H9 (cell line): ENCODE data around the gene OR2AE1. TPM values are rescaled to one million over a fixed set of nuclear protein-coding genes. Genes with fewer than 3 reads are reported as not detected.
"Not testable (repeated sequence)": the region's sequence is repeated elsewhere in the genome, so short reads cannot be mapped to it uniquely, and the experiment has no call there.

Source experiments
- DNase-seq: peaks from one replicate; pipeline ENCODE4 v3.0.0-alpha.2; 2017
- H2AFZ ChIP-seq: one replicate; pipeline ENCODE4 v1.6.1; 2013; ENCODE audit warnings: mild to moderate bottlenecking, low read length, control low read depth, moderate library complexity
- H2AK5ac ChIP-seq: 2 replicates; pipeline ENCODE4 v1.6.1; 2013; ENCODE audit warnings: low read length, control low read depth, mixed read lengths; ENCODE audit not compliant: insufficient read length
- H2BK120ac ChIP-seq: one replicate; pipeline ENCODE4 v1.6.1; 2013; ENCODE audit warnings: low read depth, mild to moderate bottlenecking, low read length, control low read depth, inconsistent platforms; ENCODE audit not compliant: poor library complexity, severe bottlenecking
- H2BK12ac ChIP-seq: 2 replicates; pipeline ENCODE4 v1.6.1; 2013; ENCODE audit warnings: low read length, control low read depth, mixed read lengths, low read depth; ENCODE audit not compliant: insufficient read length
- H2BK15ac ChIP-seq: 2 replicates; pipeline ENCODE4 v1.6.1; 2013; ENCODE audit warnings: low read depth, low read length, control low read depth
- H2BK20ac ChIP-seq: one replicate; pipeline ENCODE4 v1.6.1; 2013; ENCODE audit warnings: low read depth, mild to moderate bottlenecking, low read length, control low read depth, inconsistent platforms; ENCODE audit not compliant: poor library complexity, severe bottlenecking
- H2BK5ac ChIP-seq: 2 replicates; pipeline ENCODE4 v1.6.1; 2013; ENCODE audit warnings: low read length, control low read depth, mixed read lengths; ENCODE audit not compliant: insufficient read length
- H3K14ac ChIP-seq: 2 replicates; pipeline ENCODE4 v1.6.1; 2013; ENCODE audit warnings: low read length, control low read depth; ENCODE audit not compliant: insufficient read depth
- H3K18ac ChIP-seq: 2 replicates; pipeline ENCODE4 v1.6.1; 2013; ENCODE audit warnings: low read depth, mild to moderate bottlenecking, mixed read lengths, low read length, control low read depth; ENCODE audit not compliant: insufficient read length
- H3K23ac ChIP-seq: 2 replicates; pipeline ENCODE4 v1.6.1; 2013; ENCODE audit warnings: low read length, control low read depth, mixed read lengths, low read depth; ENCODE audit not compliant: insufficient read length
- H3K23me2 ChIP-seq: 2 replicates; pipeline ENCODE4 v1.6.1; 2013; ENCODE audit warnings: low read depth, mild to moderate bottlenecking, mixed read lengths, low read length, control low read depth; ENCODE audit not compliant: insufficient read length, poor library complexity, severe bottlenecking
- H3K27ac ChIP-seq: 2 replicates; pipeline ENCODE4 v1.5.1; 2013; ENCODE audit warnings: low read length, control low read depth, mixed read lengths, low read depth; ENCODE audit not compliant: insufficient read length
- H3K27me3 ChIP-seq: 2 replicates; pipeline ENCODE4 v1.6.1; 2013; ENCODE audit warnings: low read length, control low read depth, inconsistent platforms; ENCODE audit not compliant: insufficient read depth
- H3K4ac ChIP-seq: 2 replicates; pipeline ENCODE4 v1.6.1; 2013; ENCODE audit warnings: low read depth, mild to moderate bottlenecking, control low read depth, inconsistent platforms, low read length, moderate library complexity
- H3K4me1 ChIP-seq: 2 replicates; pipeline ENCODE4 v1.6.1; 2013; ENCODE audit warnings: low read length, control low read depth, inconsistent platforms; ENCODE audit not compliant: insufficient read depth
- H3K4me2 ChIP-seq: 2 replicates; pipeline ENCODE4 v1.6.1; 2013; ENCODE audit warnings: low read length, control low read depth, mixed read lengths; ENCODE audit not compliant: insufficient read length, insufficient read depth
- H3K56ac ChIP-seq: 2 replicates; pipeline ENCODE4 v1.6.1; 2013; ENCODE audit warnings: low read depth, mild to moderate bottlenecking, mixed read lengths, low read length, control low read depth; ENCODE audit not compliant: insufficient read length
- H3K79me1 ChIP-seq: 2 replicates; pipeline ENCODE4 v1.6.1; 2013; ENCODE audit warnings: low read depth, mild to moderate bottlenecking, moderate library complexity, low read length, control low read depth, inconsistent platforms; ENCODE audit not compliant: insufficient read depth, poor library complexity, severe bottlenecking
- H3K79me2 ChIP-seq: 2 replicates; pipeline ENCODE4 v1.6.1; 2013; ENCODE audit warnings: low read length, control low read depth, inconsistent platforms; ENCODE audit not compliant: insufficient read depth
- H3K9ac ChIP-seq: 2 replicates; pipeline ENCODE4 v1.6.1; 2013; ENCODE audit warnings: low read length, control low read depth, mixed read lengths; ENCODE audit not compliant: insufficient read length; ENCODE audit errors: extremely low read depth
- H3K9me3 ChIP-seq: one replicate; pipeline ENCODE4 v1.6.1; 2013; ENCODE audit warnings: low read depth, low read length, inconsistent platforms; ENCODE audit not compliant: control insufficient read depth
- H3T11ph ChIP-seq: one replicate; pipeline ENCODE4 v1.6.1; 2013; ENCODE audit warnings: mild to moderate bottlenecking, low read length, control low read depth, inconsistent platforms
- H4K20me1 ChIP-seq: one replicate; pipeline ENCODE4 v1.6.1; 2013; ENCODE audit not compliant: control insufficient read depth, insufficient read length, insufficient read depth
- H4K5ac ChIP-seq: 2 replicates; pipeline ENCODE4 v1.6.1; 2013; ENCODE audit warnings: low read depth, mild to moderate bottlenecking, mixed read lengths, low read length, control low read depth; ENCODE audit not compliant: insufficient read length
- H4K8ac ChIP-seq: replicated peaks from 2 replicates; pipeline ENCODE4 v1.6.1; 2013; ENCODE audit warnings: low read length, control low read depth, mixed read lengths, low read depth; ENCODE audit not compliant: insufficient read length
- H4K91ac ChIP-seq: 2 replicates; pipeline ENCODE4 v1.6.1; 2013; ENCODE audit warnings: low read depth, mild to moderate bottlenecking, moderate library complexity, mixed read lengths, low read length, control low read depth; ENCODE audit not compliant: insufficient read length
- H3K27ac Mint-ChIP-seq, 3 experiments: 2 replicates in 2 of 3; 3 replicates in 1 of 3; pipeline ENCODE4 v1.8.0; 2020 to 2021; ENCODE audit warnings: mixed read lengths in 3 of 3, mild to moderate bottlenecking in 1 of 3, moderate library complexity in 1 of 3
- H3K27me3 Mint-ChIP-seq: 2 replicates; pipeline ENCODE4 v1.8.0; 2021; ENCODE audit warnings: low read depth, mild to moderate bottlenecking, moderate library complexity, mixed read lengths
- H3K36me3 Mint-ChIP-seq, 3 experiments: 2 replicates in 2 of 3; 3 replicates in 1 of 3; pipeline ENCODE4 v1.8.0; 2020 to 2021; ENCODE audit warnings: low read depth in 3 of 3, mixed read lengths in 3 of 3; ENCODE audit not compliant: insufficient read depth in 1 of 3
- H3K4me1 Mint-ChIP-seq, 2 experiments: 2 replicates each; pipeline ENCODE4 v1.8.0; 2020; ENCODE audit warnings: mixed read lengths in 2 of 2
- H3K4me3 Mint-ChIP-seq, 2 experiments: 2 replicates in 1 of 2; 3 replicates in 1 of 2; pipeline ENCODE4 v1.8.0; 2020 to 2021; ENCODE audit warnings: mild to moderate bottlenecking in 2 of 2, mixed read lengths in 2 of 2, moderate library complexity in 1 of 2
- H3K9me3 Mint-ChIP-seq, 2 experiments: 2 replicates in 1 of 2; 3 replicates in 1 of 2; pipeline ENCODE4 v1.8.0; 2020; ENCODE audit warnings: mild to moderate bottlenecking in 2 of 2, mixed read lengths in 2 of 2, moderate library complexity in 1 of 2
- WGBS: extraction: QIAGEN DNeasy Blood & Tissue Kit; methylation state at CpG from one replicate; pipeline ENCODE4 v1.1.7; 2013; ENCODE audit warnings: missing lambda C conversion rate, low lambda C conversion rate, mixed read lengths; ENCODE audit not compliant: insufficient read length; ENCODE audit errors: extremely low coverage; 5-methylcytosine and 5-hydroxymethylcytosine counted together
- total RNA-seq: library from RNA; stranded (reverse); gene quantifications from 2 replicates; pipeline ENCODE4 v1.2.1, GENCODE V29; 2021
- TF ChIP-seq, protein P1 (sequence below): fragments of 200-600 bp; sonication (generic); conservative IDR thresholded peaks from 3 replicates; pipeline ENCODE4 v1.8.0; 2021; ENCODE audit warnings: antibody characterized with exemption, mild to moderate bottlenecking

OR2AE1 gene
- total RNA-seq, 1 experiment from 2014 or later: not detected

DNA sequence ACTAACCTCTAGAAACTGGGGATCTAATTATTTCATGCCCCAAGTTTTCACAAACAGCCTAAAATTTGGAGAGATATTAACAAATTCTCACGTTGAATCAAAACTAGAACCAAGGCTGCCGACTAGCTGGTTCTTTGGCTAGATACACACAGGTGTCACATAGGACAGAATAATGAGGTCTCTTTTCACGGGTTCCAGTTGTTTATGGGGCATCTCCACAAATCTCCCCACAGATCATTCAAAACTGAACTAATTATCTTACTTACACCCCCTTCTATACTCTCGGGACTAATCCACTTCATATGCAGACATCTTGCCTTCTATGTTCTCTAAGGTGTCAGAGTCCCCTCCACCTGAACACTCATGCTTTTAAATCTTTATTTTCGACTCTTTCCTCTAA is 16.4 kb upstream of the OR2AE1 start:
- Histone ChIP-seq H3K23me2 (no peaks in the 10 kb centered on the region), H4K20me1 (no peaks in the 10 kb centered on the region), H3K14ac (no peak overlapping the region), H3K56ac (no peak overlapping the region), H2BK120ac (no peak overlapping the region), H3K4me2 (no peak overlapping the region), H3K79me2 (no peaks in the 10 kb centered on the region; the same call in 1 of the 2 replicates), H3K9me3 (peaks cover 11% of the 10 kb centered on the region), H4K8ac (no peak overlapping the region), H4K5ac (no peak overlapping the region), H2AK5ac (no peak overlapping the region), H3T11ph (no peak overlapping the region), H3K9ac (no peak overlapping the region), H3K27ac (no peak overlapping the region), H2BK20ac (no peak overlapping the region), H3K27me3 (no peaks in the 10 kb centered on the region), H4K91ac (no peak overlapping the region), H3K4ac (no peak overlapping the region), H3K4me1 (no peaks in the 10 kb centered on the region), H2BK12ac (no peak overlapping the region), H3K18ac (no peak overlapping the region), H2BK15ac (no peak overlapping the region), H2BK5ac (no peak overlapping the region), H3K79me1 (no peaks in the 10 kb centered on the region), H3K23ac (no peak overlapping the region), H2AFZ (no peak overlapping the region)
- peaks cover 7 to 23% (median 13%) of the 10 kb centered on the region in 3 experiments for H3K36me3 Mint-ChIP-seq
- H3K4me3 Mint-ChIP-seq: no peak overlapping the region
- H3K27ac Mint-ChIP-seq: no peak overlapping the region
- peaks cover 0 to 2% of the 10 kb centered on the region in 2 experiments; a peak in 2 of 4 replicates for H3K4me1 Mint-ChIP-seq
- H3K9me3 Mint-ChIP-seq: peaks cover 15 to 20% of the 10 kb centered on the region in 2 experiments
- no CpG with 5 or more reads among the region's 5 CpGs for WGBS
- TF ChIP-seq, protein P1, sequence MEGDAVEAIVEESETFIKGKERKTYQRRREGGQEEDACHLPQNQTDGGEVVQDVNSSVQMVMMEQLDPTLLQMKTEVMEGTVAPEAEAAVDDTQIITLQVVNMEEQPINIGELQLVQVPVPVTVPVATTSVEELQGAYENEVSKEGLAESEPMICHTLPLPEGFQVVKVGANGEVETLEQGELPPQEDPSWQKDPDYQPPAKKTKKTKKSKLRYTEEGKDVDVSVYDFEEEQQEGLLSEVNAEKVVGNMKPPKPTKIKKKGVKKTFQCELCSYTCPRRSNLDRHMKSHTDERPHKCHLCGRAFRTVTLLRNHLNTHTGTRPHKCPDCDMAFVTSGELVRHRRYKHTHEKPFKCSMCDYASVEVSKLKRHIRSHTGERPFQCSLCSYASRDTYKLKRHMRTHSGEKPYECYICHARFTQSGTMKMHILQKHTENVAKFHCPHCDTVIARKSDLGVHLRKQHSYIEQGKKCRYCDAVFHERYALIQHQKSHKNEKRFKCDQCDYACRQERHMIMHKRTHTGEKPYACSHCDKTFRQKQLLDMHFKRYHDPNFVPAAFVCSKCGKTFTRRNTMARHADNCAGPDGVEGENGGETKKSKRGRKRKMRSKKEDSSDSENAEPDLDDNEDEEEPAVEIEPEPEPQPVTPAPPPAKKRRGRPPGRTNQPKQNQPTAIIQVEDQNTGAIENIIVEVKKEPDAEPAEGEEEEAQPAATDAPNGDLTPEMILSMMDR: no peak
- DNase-seq: no peak
- H3K27me3 Mint-ChIP-seq: no peaks in the 10 kb centered on the region; the same call in 1 of the 2 replicates

DNA sequence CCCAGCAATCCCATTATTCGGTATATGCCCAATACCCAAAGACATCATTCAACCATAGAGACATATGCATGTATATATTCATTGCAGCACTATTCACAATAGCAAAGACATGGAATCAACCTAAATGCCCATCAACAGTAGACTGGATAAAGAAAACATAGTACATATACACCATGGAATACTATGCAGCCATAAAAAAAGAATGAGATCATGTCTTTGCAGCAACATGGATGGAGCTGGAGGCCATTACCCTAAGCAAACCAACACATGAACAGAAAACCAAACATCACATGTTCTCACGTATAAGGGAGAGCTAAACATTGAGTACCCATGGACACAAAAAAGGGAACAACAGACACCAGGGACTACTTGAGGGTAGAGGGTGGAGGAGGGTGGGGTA is 13.5 kb upstream of the OR2AE1 start:
- not testable (repeated sequence) for H4K91ac ChIP-seq, DNase-seq, H3K56ac ChIP-seq, H3T11ph ChIP-seq, H4K8ac ChIP-seq, H4K20me1 ChIP-seq, H3K18ac ChIP-seq, H3K23me2 ChIP-seq, H3K4ac ChIP-seq, H3K9ac ChIP-seq, H3K4me3 Mint-ChIP-seq, H2AK5ac ChIP-seq, H3K27me3 ChIP-seq, H2BK15ac ChIP-seq, H3K27me3 Mint-ChIP-seq, H2BK20ac ChIP-seq, H2BK5ac ChIP-seq, H2BK120ac ChIP-seq, H3K27ac ChIP-seq, H3K23ac ChIP-seq, H2BK12ac ChIP-seq, H3K79me1 ChIP-seq, H4K5ac ChIP-seq, H3K14ac ChIP-seq, H3K4me1 Mint-ChIP-seq, H3K79me2 ChIP-seq, H3K4me2 ChIP-seq, H2AFZ ChIP-seq, H3K27ac Mint-ChIP-seq, H3K4me1 ChIP-seq
- peaks cover 11% of the 10 kb centered on the region for H3K9me3 ChIP-seq
- H3K9me3 Mint-ChIP-seq: peaks cover 24 to 35% of the 10 kb centered on the region in 2 experiments
- WGBS: no CpG with 5 or more reads among the region's 2 CpGs
- H3K36me3 Mint-ChIP-seq: peaks cover 13 to 27% (median 13%) of the 10 kb centered on the region in 3 experiments
